ENCODE data around the gene PSIP1.

GRCh38 chr9:15438891-15439290, 71.9 kb downstream of the PSIP1 start:
- TF ChIP-seq CTCF (conservative IDR thresholded peaks at IDR 0.05; ENCODE audit: low read length) (no peak), EZH2phosphoT487 (IDR thresholded peaks at IDR 0.05; ENCODE audit: borderline replicate concordance) (no peak)

All from Loucy (cell line).